Duodenal mucosa (tissue), 2 donors: ENCODE measurements around the gene HMX3.

Source experiments
- H3K27ac ChIP-seq: one replicate; pipeline ENCODE4 v1.7.0; 2013; ENCODE audit warnings: low read depth, low read length
- H3K27me3 ChIP-seq, 2 donors: one replicate each; pipeline ENCODE4 v1.7.0; 2013; ENCODE audit warnings: low read length in 2 of 2, control low read depth in 1 of 2; ENCODE audit not compliant: insufficient read depth in 2 of 2, control insufficient read depth in 1 of 2
- H3K36me3 ChIP-seq, 2 donors: one replicate each; pipeline ENCODE4 v1.7.0; 2013; ENCODE audit warnings: low read length in 2 of 2, control low read depth in 1 of 2; ENCODE audit not compliant: insufficient read depth in 2 of 2, control insufficient read depth in 1 of 2
- H3K4me1 ChIP-seq, 2 donors: one replicate each; pipeline ENCODE4 v1.7.0; 2013; ENCODE audit warnings: low read length in 2 of 2, control low read depth in 1 of 2; ENCODE audit not compliant: insufficient read depth in 2 of 2, control insufficient read depth in 1 of 2
- H3K4me3 ChIP-seq, 2 donors: one replicate each; pipeline ENCODE4 v1.7.0; 2013; ENCODE audit warnings: low read length in 2 of 2, low read depth in 1 of 2
- H3K9ac ChIP-seq, 2 donors: one replicate each; pipeline ENCODE4 v1.7.0; 2013; ENCODE audit warnings: low read length in 2 of 2, low read depth in 1 of 2
- H3K9me3 ChIP-seq, 2 donors: one replicate each; pipeline ENCODE4 v1.7.0; 2013; ENCODE audit warnings: low read length in 2 of 2, control low read depth in 1 of 2; ENCODE audit not compliant: control insufficient read depth in 1 of 2

The HMX3 gene

GRCh38 chr10:123154092-123154710 lies 18.4 kb downstream of the HMX3 start, which contains the start of gene BUB3:
Gene BUB3 (plus strand): TSS chr10:123154402. CDS start chr10:123154918, 516 bp downstream.
- peaks cover 17 to 24% of the 10 kb centered on the region in 2 donors for H3K36me3 ChIP-seq
- peak within 1 kb of the TSS; percentile 93 to 97 for H3K4me3 ChIP-seq
- peak within 1 kb of the TSS; percentile 83 to 87 for H3K9ac ChIP-seq
- H3K27ac ChIP-seq, result peak within 1 kb of the TSS; percentile 85
- peaks cover 30 to 52% of the 10 kb centered on the region in 2 donors for H3K4me1 ChIP-seq
- H3K27me3 ChIP-seq, result peaks cover 37 to 44% of the 10 kb centered on the region in 2 donors
- no peaks in the 10 kb centered on the region for H3K9me3 ChIP-seq

GRCh38 chr10:123154711-123155505 lies 19.1 kb downstream of the HMX3 start:
- Histone ChIP-seq H3K4me1 (peaks cover 26 to 48% of the 10 kb centered on the region in 2 donors), H3K9ac (peak overlapping the region; percentile 83 to 87), H3K27me3 (peaks cover 30 to 36% of the 10 kb centered on the region in 2 donors), H3K27ac (peak overlapping the region; percentile 85), H3K4me3 (peak overlapping the region; percentile 93 to 97), H3K36me3 (peaks cover 17 to 24% of the 10 kb centered on the region in 2 donors), H3K9me3 (no peaks in the 10 kb centered on the region)

- H3K27me3 ChIP-seq, result peaks cover 18 to 25% of the 10 kb centered on the region in 2 donors
- H3K27ac ChIP-seq, result no peak overlapping the region
- H3K9me3 ChIP-seq, result no peaks in the 10 kb centered on the region
- H3K9ac ChIP-seq, result no peak overlapping the region
- H3K4me1 ChIP-seq, result peaks cover 15 to 41% of the 10 kb centered on the region in 2 donors
- peaks cover 29% of the 10 kb centered on the region in 2 donors for H3K36me3 ChIP-seq
- no peak overlapping the region for H3K4me3 ChIP-seq
Measured at GRCh38 chr10:123156078-123156477, 20.3 kb downstream of the HMX3 start.

- Histone ChIP-seq H3K9me3 (no peaks in the 10 kb centered on the region), H3K4me3 (no peak overlapping the region), H3K27ac (no peak overlapping the region), H3K9ac (no peak overlapping the region), H3K27me3 (peaks cover 7 to 13% of the 10 kb centered on the region in 2 donors), H3K4me1 (peaks cover 10 to 35% of the 10 kb centered on the region in 2 donors), H3K36me3 (peaks cover 38 to 39% of the 10 kb centered on the region in 2 donors)
Measured at GRCh38 chr10:123157210-123157609, 21.4 kb downstream of the HMX3 start.

GRCh38 chr10:123158682-123159081 lies 22.9 kb downstream of the HMX3 start:
- Histone ChIP-seq H3K4me1 (peaks cover 10 to 35% of the 10 kb centered on the region in 2 donors), H3K27me3 (no peaks in the 10 kb centered on the region), H3K9me3 (no peaks in the 10 kb centered on the region), H3K4me3 (no peak overlapping the region), H3K27ac (no peak overlapping the region), H3K36me3 (peaks cover 49 to 54% of the 10 kb centered on the region in 2 donors), H3K9ac (no peak overlapping the region)

- Histone ChIP-seq H3K4me3 (no peak overlapping the region), H3K9ac (no peak overlapping the region), H3K27me3 (no peaks in the 10 kb centered on the region), H3K9me3 (no peaks in the 10 kb centered on the region), H3K4me1 (peaks cover 3 to 29% of the 10 kb centered on the region in 2 donors), H3K27ac (no peak overlapping the region), H3K36me3 (peaks cover 59 to 70% of the 10 kb centered on the region in 2 donors)
Measured at GRCh38 chr10:123160311-123160980, 24.7 kb downstream of the HMX3 start.

- Histone ChIP-seq H3K36me3 (peaks cover 43 to 77% of the 10 kb centered on the region in 2 donors), H3K9me3 (no peaks in the 10 kb centered on the region), H3K27ac (no peak overlapping the region), H3K4me1 (no peaks in the 10 kb centered on the region), H3K27me3 (no peaks in the 10 kb centered on the region), H3K4me3 (no peak overlapping the region), H3K9ac (no peak overlapping the region)
Measured at GRCh38 chr10:123164319-123164718, 28.5 kb downstream of the HMX3 start.

GRCh38 chr10:123165445-123166072 lies 29.8 kb downstream of the HMX3 start:
- peaks cover 43 to 71% of the 10 kb centered on the region in 2 donors for H3K36me3 ChIP-seq
- H3K4me3 ChIP-seq, result no peak overlapping the region
- H3K27ac ChIP-seq, result no peak overlapping the region
- H3K9ac ChIP-seq, result no peak overlapping the region
- no peaks in the 10 kb centered on the region for H3K4me1 ChIP-seq
- no peaks in the 10 kb centered on the region for H3K9me3 ChIP-seq
- H3K27me3 ChIP-seq, result no peaks in the 10 kb centered on the region

GRCh38 chr10:123166618-123167017 lies 30.8 kb downstream of the HMX3 start:
- Histone ChIP-seq H3K4me3 (no peak overlapping the region), H3K9ac (no peak overlapping the region), H3K4me1 (no peaks in the 10 kb centered on the region), H3K9me3 (no peaks in the 10 kb centered on the region), H3K27me3 (no peaks in the 10 kb centered on the region), H3K27ac (no peak overlapping the region), H3K36me3 (peaks cover 35 to 61% of the 10 kb centered on the region in 2 donors)
